Measurements from ENCODE around the gene TBC1D16. TPM values are rescaled to one million over a fixed set of nuclear protein-coding genes. Genes with fewer than 3 reads are reported as not detected.

Gene TBC1D16
- total RNA-seq, 1 donor from 2014 or later: 21.2 TPM

DNA sequence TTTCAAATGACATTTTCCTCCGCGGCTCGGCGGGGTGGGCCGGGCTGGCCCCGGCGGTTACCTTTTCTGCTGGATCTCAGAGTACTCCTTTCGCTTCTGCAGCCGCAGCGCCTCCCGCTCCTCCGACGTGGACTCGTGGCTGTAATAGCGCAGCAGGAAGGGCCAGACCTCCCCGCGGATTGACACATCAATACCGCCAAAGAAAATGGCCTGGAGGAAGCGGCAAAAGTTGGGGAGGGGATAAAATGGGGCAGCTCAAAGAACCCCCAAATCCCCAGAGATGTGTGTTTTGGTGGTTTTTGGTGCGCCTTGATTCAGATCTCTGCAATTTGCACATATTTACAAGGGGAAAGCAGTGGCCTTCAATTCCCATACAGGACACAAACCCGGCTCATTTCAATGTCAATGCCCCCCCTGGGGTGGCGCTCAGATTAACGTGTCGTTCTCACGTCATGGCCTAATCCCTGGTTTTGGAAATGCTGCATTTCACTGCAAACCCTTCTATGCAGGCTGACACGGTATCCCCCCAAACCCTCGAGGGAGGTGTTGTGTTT, 85.9 kb downstream of the TBC1D16 start:
- no peaks in the 10 kb centered on the region for H3K36me3 ChIP-seq

DNA sequence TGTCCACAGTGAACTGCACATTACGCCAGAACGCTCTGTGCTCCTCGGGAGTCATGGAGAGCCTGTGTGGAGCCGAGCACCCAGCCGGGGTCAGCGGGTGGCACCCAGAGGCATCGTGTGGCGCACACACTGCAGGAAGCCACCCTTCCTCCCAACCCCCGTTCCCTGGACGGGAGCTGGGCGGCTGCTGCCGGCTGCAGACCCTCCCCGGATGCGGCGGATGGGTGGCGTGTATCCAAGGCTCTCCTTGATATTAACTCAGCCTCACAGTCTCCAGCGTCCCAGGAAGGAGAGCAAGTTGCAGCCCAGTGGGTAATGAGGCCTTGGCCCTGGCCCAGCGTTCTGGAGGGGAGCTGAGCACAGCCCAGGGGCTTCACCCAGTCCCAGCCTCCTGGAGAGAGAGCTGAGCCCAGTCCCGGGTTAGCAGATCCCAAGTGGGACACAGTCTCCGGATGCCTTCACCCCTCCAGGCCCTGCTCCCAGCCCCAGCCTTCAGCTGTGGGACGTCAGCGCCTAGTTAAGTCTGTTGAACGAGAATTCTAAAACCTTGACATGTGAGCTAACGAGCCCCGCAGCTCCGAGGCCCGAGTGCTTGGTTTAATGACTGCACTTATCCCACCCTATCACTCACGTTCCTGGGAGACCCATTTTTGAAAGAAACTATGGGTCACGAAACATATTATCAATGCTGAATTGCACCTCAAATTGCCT, 86.6 kb downstream of the TBC1D16 start:
- no peaks in the 10 kb centered on the region for H3K79me2 ChIP-seq (ENCODE audit: low read depth)
- peak overlapping the region; percentile 81 for H3K4me3 Mint-ChIP-seq
- peak overlapping the region; percentile 29 for H3K27ac Mint-ChIP-seq
- no peak overlapping the region for H3K9ac ChIP-seq
- no peak overlapping the region for H3K27ac ChIP-seq
- peaks cover 44% of the 10 kb centered on the region for H3K27me3 ChIP-seq
- H3K36me3 ChIP-seq: no peaks in the 10 kb centered on the region
- H3K4me1 Mint-ChIP-seq: peaks cover 62% of the 10 kb centered on the region
- H3K4me1 ChIP-seq: peaks cover 37% of the 10 kb centered on the region
- H3K27me3 Mint-ChIP-seq (ENCODE audit: insufficient read depth, low read depth): peaks cover 23% of the 10 kb centered on the region
- DNase-seq (ENCODE audit: low spot score): peak; percentile 51
- H3K4me2 ChIP-seq: peak overlapping the region; percentile 82
- TF ChIP-seq EZH2phosphoT487 (IDR thresholded peaks at IDR 0.05) (no peak), EZH2 (IDR thresholded peaks at IDR 0.05) (no peak), CTCF (IDR thresholded peaks at IDR 0.05) (no peak)
- H3F3A ChIP-seq (ENCODE audit: low read depth): peaks cover 37% of the 10 kb centered on the region
- H3K9me3 ChIP-seq (ENCODE audit: low read depth): no peaks in the 10 kb centered on the region
- no peaks in the 10 kb centered on the region for H3K9me3 Mint-ChIP-seq
- H3K4me3 ChIP-seq: peak overlapping the region; percentile 43
- no peak overlapping the region for H2AFZ ChIP-seq (replicated peaks)
- H4K20me1 ChIP-seq (ENCODE audit: low read depth): peaks cover 72% of the 10 kb centered on the region
- peaks cover 17% of the 10 kb centered on the region for H3K36me3 Mint-ChIP-seq

More for the DNA sequence above, 85.9 kb downstream of the TBC1D16 start:
- Histone ChIP-seq H3K27me3 (peaks cover 44% of the 10 kb centered on the region), H3K9ac (no peak overlapping the region), H3K9me3 (ENCODE audit: low read depth) (no peaks in the 10 kb centered on the region), H4K20me1 (ENCODE audit: low read depth) (peaks cover 78% of the 10 kb centered on the region), H2AFZ (replicated peaks) (no peak overlapping the region), H3K27ac (no peak overlapping the region), H3K79me2 (ENCODE audit: low read depth) (no peaks in the 10 kb centered on the region), H3K4me3 (peak overlapping the region; percentile 43), H3F3A (ENCODE audit: low read depth) (peaks cover 37% of the 10 kb centered on the region), H3K4me1 (peaks cover 37% of the 10 kb centered on the region), H3K4me2 (peak overlapping the region; percentile 82)
- Mint-ChIP-seq H3K27ac (peak overlapping the region; percentile 29), H3K9me3 (no peaks in the 10 kb centered on the region), H3K4me1 (peaks cover 62% of the 10 kb centered on the region), H3K27me3 (ENCODE audit: insufficient read depth, low read depth) (peaks cover 23% of the 10 kb centered on the region), H3K36me3 (peaks cover 13% of the 10 kb centered on the region), H3K4me3 (peak overlapping the region; percentile 81)
- DNase-seq (ENCODE audit: low spot score): peak; percentile 83
- no peak for TF ChIP-seq EZH2 (IDR thresholded peaks at IDR 0.05)
- no peak for TF ChIP-seq CTCF (IDR thresholded peaks at IDR 0.05)
- no peak for TF ChIP-seq EZH2phosphoT487 (IDR thresholded peaks at IDR 0.05)

GRCh38 chr17:79948406-79948944, 87.2 kb downstream of the TBC1D16 start:
- TF ChIP-seq EZH2 (IDR thresholded peaks at IDR 0.05) (no peak), EZH2phosphoT487 (IDR thresholded peaks at IDR 0.05) (no peak), CTCF (IDR thresholded peaks at IDR 0.05) (no peak)
- DNase-seq (ENCODE audit: low spot score): no peak
- Mint-ChIP-seq H3K27ac (no peak overlapping the region), H3K9me3 (no peaks in the 10 kb centered on the region), H3K4me3 (peak overlapping the region; percentile 13), H3K36me3 (peaks cover 24% of the 10 kb centered on the region), H3K27me3 (ENCODE audit: insufficient read depth, low read depth) (peaks cover 18% of the 10 kb centered on the region), H3K4me1 (peaks cover 63% of the 10 kb centered on the region)
- H3K9me3 ChIP-seq (ENCODE audit: low read depth): no peaks in the 10 kb centered on the region
- peaks cover 68% of the 10 kb centered on the region for H4K20me1 ChIP-seq (ENCODE audit: low read depth)
- H3K4me2 ChIP-seq: no peak overlapping the region
- H3K4me1 ChIP-seq: peaks cover 37% of the 10 kb centered on the region
- H3K27ac ChIP-seq: no peak overlapping the region
- no peaks in the 10 kb centered on the region for H3K79me2 ChIP-seq (ENCODE audit: low read depth)
- no peaks in the 10 kb centered on the region for H3K36me3 ChIP-seq
- no peak overlapping the region for H2AFZ ChIP-seq (replicated peaks)
- no peak overlapping the region for H3K4me3 ChIP-seq
- peaks cover 44% of the 10 kb centered on the region for H3K27me3 ChIP-seq
- H3K9ac ChIP-seq: no peak overlapping the region
- peaks cover 37% of the 10 kb centered on the region for H3F3A ChIP-seq (ENCODE audit: low read depth)
